GM08714 (cell line): Measurements from ENCODE around the gene TRAF4.
"Not testable (repeated sequence)": the region's sequence is repeated elsewhere in the genome, so short reads cannot be mapped to it uniquely, and the experiment has no call there.

ENCODE experiments used
- H3K4me3 ChIP-seq: fragments of 200-500 bp; sonication (Bioruptor generic); 2 replicates; pipeline ENCODE4 v1.5.1; 2014; ENCODE audit warnings: mild to moderate bottlenecking, low read length, inconsistent platforms
- ZNF274 ChIP-seq: IDR thresholded peaks from 2 replicates; pipeline ENCODE4 v1.6.1; 2012; ENCODE audit warnings: mild to moderate bottlenecking, low read depth, low read length

TRAF4 gene

DNA sequence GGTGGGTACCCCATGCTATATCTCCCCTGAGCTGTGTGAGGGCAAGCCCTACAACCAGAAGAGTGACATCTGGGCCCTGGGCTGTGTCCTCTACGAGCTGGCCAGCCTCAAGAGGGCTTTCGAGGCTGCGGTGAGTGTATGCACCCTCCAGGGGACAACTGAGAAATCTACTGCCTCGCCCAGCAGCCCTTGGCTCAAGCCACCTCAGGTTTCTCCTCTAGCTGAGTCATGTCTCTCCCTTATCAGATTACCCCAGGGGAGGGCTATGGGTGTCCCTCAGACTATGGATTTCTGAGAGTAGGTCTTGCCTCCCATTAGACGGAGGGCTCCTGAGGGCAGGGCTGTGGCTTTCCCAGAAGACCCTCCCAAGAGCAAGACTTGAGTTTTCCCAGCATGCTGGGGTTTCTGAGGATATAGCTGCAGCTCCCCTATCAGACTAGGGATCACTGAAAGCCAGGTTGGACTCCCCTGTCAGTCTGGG lies 8.5 kb upstream of the TRAF4 start:
- no peak for TF ChIP-seq ZNF274
- no peak overlapping the region for H3K4me3 ChIP-seq

DNA sequence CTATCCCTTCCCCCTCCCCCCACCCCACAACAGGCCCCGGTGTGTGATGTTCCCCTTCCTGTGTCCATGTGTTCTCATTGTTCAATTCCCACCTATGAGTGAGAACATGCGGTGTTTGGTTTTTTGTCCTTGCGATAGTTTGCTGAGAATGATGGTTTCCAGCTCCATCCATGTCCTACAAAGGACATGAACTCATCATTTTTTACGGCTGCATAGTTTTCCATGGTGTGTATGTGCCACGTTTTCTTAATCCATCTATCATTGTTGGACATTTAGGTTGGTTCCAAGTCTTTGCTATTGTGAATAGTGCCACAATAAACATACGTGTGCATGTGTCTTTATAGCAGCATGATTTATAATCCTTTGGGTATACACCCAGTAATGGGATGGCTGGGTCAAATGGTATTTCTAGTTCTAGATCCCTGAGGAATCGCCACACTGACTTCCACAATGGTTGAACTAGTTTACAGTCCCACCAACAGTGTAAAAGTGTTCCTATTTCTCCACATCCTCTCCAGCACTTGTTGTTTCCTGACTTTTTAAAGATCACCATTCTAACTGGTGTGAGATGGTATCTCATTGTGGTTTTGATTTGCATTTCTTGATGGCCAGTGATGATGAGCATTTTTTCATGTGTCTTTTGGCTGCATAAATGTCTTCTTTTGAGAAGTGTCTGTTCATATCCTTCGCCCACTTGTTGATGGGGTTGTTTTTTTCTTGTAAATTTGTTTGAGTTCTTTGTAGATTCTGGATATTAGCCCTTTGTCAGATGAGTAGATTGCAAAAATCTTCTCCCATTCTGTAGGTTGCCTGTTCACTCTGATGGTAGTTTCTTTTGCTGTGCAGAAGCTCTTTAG lies 7.7 kb upstream of the TRAF4 start:
- not testable (repeated sequence) for H3K4me3 ChIP-seq

DNA sequence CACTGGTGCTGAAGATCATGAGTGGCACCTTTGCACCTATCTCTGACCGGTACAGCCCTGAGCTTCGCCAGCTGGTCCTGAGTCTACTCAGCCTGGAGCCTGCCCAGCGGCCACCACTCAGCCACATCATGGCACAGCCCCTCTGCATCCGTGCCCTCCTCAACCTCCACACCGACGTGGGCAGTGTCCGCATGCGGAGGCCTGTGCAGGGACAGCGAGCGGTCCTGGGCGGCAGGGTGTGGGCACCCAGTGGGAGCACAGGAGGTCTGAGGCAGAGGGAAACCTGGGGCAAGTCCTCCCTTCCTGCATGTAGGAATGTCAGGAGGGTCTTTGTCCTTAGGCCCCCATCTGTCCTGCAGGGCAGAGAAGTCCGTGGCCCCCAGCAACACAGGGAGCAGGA lies 6.5 kb upstream of the TRAF4 start:
- no peak overlapping the region for H3K4me3 ChIP-seq
- no peak for TF ChIP-seq ZNF274

DNA sequence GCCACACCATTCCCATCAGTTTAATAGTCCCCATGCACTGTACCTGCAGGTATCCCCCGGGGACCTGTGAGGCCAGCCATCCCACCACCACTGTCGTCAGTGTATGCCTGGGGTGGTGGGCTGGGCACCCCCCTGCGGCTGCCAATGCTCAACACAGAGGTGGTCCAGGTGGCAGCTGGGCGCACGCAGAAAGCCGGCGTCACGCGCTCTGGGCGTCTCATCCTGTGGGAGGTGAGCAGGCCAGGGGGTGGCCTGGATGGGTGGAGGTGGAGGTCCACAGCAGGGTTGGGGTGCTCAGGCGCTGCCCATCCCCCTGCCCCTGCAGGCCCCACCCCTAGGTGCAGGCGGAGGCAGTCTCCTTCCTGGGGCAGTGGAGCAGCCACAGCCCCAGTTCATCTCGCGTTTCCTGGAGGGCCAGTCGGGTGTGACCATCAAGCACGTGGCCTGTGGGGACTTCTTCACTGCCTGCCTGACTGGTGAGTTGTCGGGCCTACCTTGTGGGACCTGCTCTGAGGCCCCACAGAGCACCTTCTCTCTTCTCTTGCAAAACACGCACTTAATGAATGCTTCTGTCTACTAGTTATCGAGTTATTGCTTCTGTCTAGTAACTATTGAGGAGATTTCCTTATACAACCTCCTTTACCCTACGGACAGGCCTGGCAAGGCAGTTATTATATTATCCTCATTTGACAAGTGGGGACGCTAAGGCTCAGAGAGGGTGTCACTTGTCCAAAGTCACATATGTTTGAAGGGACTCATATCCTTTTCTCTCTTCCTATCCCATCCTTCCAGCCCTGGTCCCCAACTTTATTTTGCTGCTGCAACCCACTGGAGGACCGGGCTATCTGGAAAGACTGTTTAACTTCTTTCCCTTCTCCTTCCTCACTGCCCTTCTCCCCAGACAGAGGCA lies 5.8 kb upstream of the TRAF4 start:
- H3K4me3 ChIP-seq = peak overlapping the region; percentile 8; the same call in 1 of the 2 replicates
- no peak for TF ChIP-seq ZNF274

DNA sequence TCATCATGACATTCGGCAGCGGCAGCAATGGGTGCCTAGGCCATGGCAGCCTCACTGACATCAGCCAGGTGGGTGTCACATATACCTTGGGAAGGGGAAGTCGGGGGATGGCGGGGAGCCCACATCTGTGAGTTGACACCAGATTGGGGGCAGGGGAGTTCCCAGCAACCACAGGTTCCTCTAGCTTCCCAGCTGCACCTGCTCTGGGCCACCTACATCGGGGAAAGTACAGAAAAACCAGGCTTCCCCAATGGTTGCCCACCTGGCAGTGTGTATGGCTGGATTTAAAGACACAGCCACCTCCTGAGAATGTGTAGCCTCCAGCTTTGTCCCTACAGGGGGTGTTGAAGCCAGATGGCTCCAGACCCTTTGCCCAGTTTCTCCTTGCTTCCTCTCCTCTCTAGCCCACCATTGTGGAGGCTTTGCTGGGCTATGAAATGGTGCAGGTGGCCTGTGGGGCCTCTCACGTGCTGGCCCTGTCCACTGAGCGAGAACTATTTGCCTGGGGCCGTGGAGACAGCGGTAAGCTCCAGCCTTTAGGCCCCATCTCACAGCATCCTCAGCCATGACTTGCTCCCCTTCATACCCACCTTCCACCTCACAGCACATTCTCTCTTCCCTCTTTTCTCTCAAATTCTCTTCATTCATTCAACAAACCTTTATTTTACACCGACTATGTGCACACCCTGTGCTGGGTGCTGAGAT lies 5.0 kb upstream of the TRAF4 start:
- no peak for TF ChIP-seq ZNF274
- H3K4me3 ChIP-seq = peak overlapping the region; percentile 8; the same call in 1 of the 2 replicates

DNA sequence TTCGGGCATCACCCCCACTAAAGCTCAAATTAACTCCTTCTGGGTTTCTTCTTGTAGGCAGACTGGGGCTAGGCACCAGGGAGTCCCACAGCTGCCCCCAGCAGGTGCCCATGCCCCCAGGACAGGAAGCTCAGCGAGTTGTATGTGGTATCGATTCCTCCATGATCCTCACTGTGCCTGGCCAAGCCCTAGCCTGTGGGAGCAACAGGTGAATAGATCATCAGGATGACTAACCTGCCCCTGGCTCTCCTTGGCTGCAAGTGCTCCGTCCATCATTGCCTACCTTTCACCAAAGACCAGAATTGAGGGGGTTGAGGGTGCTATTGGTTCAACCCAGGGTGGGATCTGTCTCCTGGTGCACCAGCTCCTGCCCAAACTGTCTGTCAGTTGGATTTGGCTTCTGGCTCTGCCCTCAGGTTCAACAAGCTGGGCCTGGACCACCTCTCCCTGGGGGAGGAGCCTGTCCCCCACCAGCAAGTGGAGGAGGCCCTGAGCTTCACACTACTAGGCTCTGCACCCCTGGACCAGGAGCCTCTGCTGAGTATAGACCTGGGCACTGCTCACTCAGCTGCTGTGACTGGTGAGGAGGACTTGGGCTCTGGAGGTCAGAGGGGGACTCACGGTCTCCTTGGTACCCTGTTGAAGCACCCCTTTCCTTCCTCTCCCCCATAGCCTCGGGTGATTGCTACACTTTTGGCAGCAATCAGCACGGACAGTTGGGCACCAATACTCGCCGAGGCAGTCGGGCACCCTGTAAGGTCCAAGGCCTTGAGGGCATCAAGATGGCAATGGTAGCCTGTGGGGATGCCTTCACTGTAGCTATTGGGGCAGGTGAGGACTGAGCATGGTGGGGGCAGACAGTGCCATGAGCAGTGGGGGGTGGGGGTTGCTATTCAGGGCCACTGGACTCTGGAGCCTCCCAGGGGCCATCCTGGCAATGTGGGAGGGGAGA lies 3.1 kb upstream of the TRAF4 start:
- no peak; the same call in 1 of the 2 replicates for TF ChIP-seq ZNF274
- H3K4me3 ChIP-seq = no peak overlapping the region; the same call in 1 of the 2 replicates

DNA sequence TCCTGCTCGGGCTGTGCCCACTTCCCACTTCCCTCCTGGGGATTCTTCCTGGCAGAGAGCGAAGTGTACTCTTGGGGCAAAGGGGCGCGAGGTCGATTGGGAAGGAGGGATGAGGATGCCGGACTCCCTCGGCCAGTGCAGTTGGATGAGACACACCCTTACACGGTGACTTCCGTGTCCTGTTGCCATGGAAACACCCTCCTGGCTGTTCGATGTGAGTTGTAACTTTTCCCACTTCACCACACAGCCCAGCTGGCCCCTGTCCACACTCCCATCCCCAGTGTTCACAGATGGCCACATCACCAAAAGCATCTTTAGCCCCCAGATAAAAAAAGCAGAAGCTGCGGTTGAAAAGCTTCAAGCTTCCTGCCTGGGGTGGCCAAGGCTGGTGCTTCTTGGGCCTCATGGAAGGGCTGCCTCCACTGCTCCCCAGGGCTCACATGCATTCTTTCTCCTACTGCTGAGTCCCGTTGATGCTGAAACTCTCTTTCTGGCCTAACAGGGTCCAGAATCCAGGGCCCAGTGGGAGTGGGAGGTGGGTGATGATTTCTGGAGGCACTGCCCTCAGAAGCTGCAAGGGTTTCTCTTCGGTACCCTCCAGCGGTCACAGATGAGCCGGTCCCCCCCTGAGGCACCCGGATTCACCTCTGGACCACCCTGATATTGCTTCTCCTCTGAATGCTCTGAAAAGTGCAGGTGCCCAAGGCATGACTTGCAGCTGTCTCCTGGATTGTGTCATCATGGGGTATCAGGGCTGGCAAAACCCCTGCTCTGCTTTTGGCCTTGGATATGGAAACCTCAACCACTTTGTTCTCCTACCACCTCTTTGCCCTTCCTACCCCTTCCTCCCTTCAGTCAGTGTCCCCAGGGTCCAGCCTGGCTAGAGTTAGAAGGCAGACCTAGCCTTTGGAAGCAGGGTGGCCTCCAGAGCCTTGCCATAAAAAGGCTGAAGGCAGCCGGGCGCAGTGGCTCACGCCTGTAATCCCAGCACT lies 2.2 kb upstream of the TRAF4 start:
- H3K4me3 ChIP-seq = no peak overlapping the region; the same call in 1 of the 2 replicates
- no peak for TF ChIP-seq ZNF274

DNA sequence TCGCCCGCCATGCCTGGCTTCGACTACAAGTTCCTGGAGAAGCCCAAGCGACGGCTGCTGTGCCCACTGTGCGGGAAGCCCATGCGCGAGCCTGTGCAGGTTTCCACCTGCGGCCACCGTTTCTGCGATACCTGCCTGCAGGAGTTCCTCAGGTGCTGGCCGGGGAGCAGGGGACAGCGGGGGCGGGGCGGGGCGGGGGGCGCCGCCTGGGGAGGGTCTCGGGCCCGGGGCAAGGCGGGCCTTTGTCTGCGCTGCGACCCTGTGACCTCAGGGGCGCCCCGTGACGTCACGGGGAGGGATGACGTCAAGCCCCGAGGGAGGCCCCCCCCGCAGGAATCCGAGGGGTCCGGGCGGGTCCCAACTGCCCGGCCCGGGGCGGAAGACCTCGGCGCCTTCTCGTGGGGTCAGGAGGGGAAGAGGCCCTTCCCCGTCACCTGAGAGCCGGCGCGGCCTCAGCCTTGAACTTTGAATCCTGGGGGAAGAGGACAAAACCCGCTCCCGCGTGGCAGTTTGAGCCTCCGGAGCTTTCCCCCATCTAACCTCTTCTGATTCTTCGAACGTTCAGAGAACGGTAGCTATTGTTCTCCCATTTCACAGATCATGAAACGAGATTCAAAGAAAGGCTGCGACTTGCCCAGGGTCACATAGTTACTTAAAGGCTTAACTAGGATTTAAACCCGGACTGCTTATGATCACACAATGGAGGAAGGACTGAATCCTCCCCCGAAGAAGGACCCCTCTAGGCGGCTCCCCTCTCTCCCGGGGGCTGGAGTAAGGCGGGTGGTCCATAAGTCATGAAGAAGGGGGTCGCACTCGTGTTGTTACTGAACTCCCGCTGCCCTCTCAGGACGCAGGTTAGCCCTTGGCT lies 527 bp downstream of the TRAF4 start:
- TF ChIP-seq ZNF274 = no peak
- peak overlapping the region; percentile 93 for H3K4me3 ChIP-seq

DNA sequence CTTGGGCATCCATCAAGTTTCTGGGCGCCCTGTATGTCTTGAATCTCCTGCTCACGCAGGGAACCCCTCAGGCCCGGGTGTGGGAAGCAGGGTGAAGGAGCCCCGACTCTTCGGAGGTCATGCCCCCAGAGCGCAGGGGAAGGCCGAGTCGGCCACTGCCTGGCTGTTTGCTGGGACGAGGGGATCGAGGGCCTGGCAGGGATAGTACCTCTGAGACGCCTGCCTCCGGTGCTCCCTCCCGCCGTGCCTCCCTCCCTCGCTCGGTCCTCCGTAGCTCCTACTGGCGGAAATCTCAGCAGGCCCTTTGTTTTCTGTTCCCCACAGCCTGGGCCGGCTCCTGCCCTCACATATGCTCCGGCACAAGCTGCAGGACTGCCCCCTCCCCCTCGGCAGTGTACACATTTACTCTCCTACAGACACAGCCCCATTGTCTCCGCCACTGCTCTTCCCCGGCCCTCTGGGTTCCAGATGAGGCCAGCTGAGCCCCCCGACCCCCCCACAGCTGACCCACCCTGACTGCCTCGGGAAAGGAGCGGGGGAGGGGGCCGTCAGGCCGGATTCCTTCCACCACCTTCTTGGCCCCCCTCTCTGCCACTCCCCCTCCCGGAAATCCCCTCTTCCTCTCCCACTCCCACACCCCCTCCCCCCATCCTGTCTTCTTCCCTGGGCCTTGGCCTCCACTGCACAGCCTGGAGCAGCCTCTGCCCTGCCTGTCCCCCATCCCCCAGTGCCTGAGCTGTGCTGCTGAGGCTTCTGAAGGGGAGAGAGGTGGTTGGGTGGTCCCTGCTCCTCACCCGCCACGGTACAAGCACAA lies 1.4 kb downstream of the TRAF4 start:
- TF ChIP-seq ZNF274 = no peak
- H3K4me3 ChIP-seq = peak overlapping the region; percentile 93

DNA sequence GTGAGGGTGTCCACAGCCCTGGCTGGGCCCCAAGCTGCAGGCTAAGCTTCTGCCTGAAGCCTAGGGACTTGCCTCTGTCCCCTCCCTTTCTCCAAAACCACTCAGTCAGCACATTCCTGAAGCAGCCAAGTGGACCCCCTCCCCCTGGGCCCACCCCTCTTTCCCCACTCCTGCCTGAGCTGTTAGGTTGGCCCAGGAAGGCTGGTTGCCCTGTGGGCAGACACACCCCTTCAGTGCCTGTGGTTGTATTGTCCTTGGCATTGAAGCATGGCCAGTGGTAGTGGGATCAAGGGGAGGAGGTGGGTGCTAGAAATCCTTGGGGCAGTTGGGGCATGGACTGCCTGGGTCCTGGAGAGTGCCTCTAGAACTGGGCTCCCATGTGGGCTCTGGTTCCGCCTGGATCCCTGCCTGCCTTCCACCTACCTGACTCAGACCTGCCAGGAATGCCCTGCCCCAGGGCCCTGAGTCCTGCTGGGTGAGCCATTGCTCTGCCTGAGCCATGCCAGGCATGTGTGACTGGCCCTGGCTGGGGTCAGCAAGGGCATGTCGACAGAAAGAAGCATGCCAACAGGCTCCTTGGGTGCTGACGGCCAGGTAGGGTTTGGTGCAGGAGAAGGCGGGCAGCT lies 2.1 kb downstream of the TRAF4 start:
- no peak for TF ChIP-seq ZNF274
- H3K4me3 ChIP-seq = peak overlapping the region; percentile 93
